ENCODE results near the gene WDR17.

DNA sequence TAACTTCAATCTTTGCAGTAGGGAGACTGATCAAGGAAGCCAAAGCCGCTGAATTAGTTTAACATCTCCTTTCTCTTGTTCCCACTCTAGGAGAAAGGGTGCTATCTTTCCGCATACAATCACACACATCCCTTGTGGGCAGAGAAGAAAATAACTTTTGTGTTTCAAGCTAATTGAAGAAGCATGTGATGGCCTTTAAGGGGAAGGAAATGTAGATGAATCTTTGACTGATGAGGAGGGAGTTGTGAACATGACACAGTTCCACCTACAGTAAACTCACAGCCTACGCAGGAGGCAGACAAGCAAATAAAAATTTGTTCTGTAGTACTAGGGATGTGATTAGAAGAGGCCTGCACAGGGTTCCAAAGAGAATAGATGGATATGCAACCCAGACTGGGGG is 144.5 kb downstream of the WDR17 start:
- no peak for TF ChIP-seq ZNF589 (CRISPR knock-in tag; conservative IDR thresholded peaks at IDR 0.05)
- TF ChIP-seq POLR2A (IDR thresholded peaks at IDR 0.05; ENCODE audit: insufficient read depth in 1 of 2, low read depth in 2 of 2, low read length in 2 of 2), result no peak
- no peak for TF ChIP-seq ZNF841 (CRISPR knock-in tag; IDR thresholded peaks at IDR 0.05; ENCODE audit: borderline replicate concordance)
- TF ChIP-seq, protein P1, sequence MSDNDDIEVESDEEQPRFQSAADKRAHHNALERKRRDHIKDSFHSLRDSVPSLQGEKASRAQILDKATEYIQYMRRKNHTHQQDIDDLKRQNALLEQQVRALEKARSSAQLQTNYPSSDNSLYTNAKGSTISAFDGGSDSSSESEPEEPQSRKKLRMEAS (IDR thresholded peaks at IDR 0.05), result no peak
- TF ChIP-seq EP300 (IDR thresholded peaks at IDR 0.05; ENCODE audit: low read depth in 2 of 2, low read length in 2 of 2), result no peak
- TF ChIP-seq EP300 (CRISPR knock-in tag; IDR thresholded peaks at IDR 0.05; ENCODE audit: borderline replicate concordance), result no peak
- no peak for TF ChIP-seq ZNF256 (CRISPR knock-in tag; conservative IDR thresholded peaks at IDR 0.05)
- TF ChIP-seq, protein P2, sequence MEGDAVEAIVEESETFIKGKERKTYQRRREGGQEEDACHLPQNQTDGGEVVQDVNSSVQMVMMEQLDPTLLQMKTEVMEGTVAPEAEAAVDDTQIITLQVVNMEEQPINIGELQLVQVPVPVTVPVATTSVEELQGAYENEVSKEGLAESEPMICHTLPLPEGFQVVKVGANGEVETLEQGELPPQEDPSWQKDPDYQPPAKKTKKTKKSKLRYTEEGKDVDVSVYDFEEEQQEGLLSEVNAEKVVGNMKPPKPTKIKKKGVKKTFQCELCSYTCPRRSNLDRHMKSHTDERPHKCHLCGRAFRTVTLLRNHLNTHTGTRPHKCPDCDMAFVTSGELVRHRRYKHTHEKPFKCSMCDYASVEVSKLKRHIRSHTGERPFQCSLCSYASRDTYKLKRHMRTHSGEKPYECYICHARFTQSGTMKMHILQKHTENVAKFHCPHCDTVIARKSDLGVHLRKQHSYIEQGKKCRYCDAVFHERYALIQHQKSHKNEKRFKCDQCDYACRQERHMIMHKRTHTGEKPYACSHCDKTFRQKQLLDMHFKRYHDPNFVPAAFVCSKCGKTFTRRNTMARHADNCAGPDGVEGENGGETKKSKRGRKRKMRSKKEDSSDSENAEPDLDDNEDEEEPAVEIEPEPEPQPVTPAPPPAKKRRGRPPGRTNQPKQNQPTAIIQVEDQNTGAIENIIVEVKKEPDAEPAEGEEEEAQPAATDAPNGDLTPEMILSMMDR (CRISPR knock-in tag; IDR thresholded peaks at IDR 0.05), result no peak
- no peak for TF ChIP-seq KDM5B (CRISPR knock-in tag; IDR thresholded peaks at IDR 0.05; ENCODE audit: borderline replicate concordance)
